ENCODE results near the gene CMSS1.
"Not testable (repeated sequence)": the region's sequence is repeated elsewhere in the genome, so short reads cannot be mapped to it uniquely, and the experiment has no call there.

The CMSS1 gene

GRCh38 chr3:99838755-99839154 lies 21.1 kb downstream of the CMSS1 start:
- no peak for DNase-seq (ENCODE audit: low spot score)
- H3K27ac ChIP-seq = no peak overlapping the region
- no peak for TF ChIP-seq CTCF (conservative IDR thresholded peaks at IDR 0.05; ENCODE audit: low read depth)
- POLR2A ChIA-PET (ENCODE audit: low non-redundant PET) = no interaction called here
- CTCF ChIA-PET = no interaction called here

- CTCF ChIA-PET = no interaction called here
- POLR2A ChIA-PET (ENCODE audit: low non-redundant PET) = no interaction called here
Measured at GRCh38 chr3:99839613-99840012, 22.0 kb downstream of the CMSS1 start.

GRCh38 chr3:99841949-99842348 lies 24.3 kb downstream of the CMSS1 start:
- DNase-seq (ENCODE audit: low spot score); H3K27ac ChIP-seq; CTCF ChIA-PET; POLR2A ChIA-PET (ENCODE audit: low non-redundant PET): not testable (repeated sequence)

More at GRCh38 chr3:99839613-99840012, 22.0 kb downstream of the CMSS1 start:
- DNase-seq (ENCODE audit: low spot score) = no peak
- TF ChIP-seq CTCF (conservative IDR thresholded peaks at IDR 0.05; ENCODE audit: low read depth) = no peak
- no peak overlapping the region for H3K27ac ChIP-seq

GRCh38 chr3:99842826-99843589 lies 25.3 kb downstream of the CMSS1 start:
- TF ChIP-seq CTCF (conservative IDR thresholded peaks at IDR 0.05; ENCODE audit: low read depth) = peak; percentile 72
- CTCF ChIA-PET = interaction anchor here (0.6 to 1.0 kb wide), 20 partner anchors 11 to 768 kb away, joined by 3 to 10 read pairs (median 3); no protein-coding TSS in a partner anchor
- DNase-seq (ENCODE audit: low spot score) = peak; percentile 48
- POLR2A ChIA-PET (ENCODE audit: low non-redundant PET) = no interaction called here
- no peak overlapping the region for H3K27ac ChIP-seq

- ChIA-PET CTCF (interaction anchor here (0.6 to 1.4 kb wide), 15 partner anchors 14 to 1253 kb away, joined by 3 to 12 read pairs (median 4); no protein-coding TSS in a partner anchor), POLR2A (ENCODE audit: low non-redundant PET) (no interaction called here)
- no peak for DNase-seq (ENCODE audit: low spot score)
- peak; percentile 19; the same call in 1 of the 2 replicates for TF ChIP-seq CTCF (conservative IDR thresholded peaks at IDR 0.05; ENCODE audit: low read depth)
- H3K27ac ChIP-seq = no peak overlapping the region
Measured at GRCh38 chr3:99843590-99844258, 26.1 kb downstream of the CMSS1 start.

- H3K27ac ChIP-seq = no peak overlapping the region
- ChIA-PET CTCF (no interaction called here), POLR2A (ENCODE audit: low non-redundant PET) (no interaction called here)
- no peak for DNase-seq (ENCODE audit: low spot score)
- no peak for TF ChIP-seq CTCF (conservative IDR thresholded peaks at IDR 0.05; ENCODE audit: low read depth)
Measured at GRCh38 chr3:99845331-99845730, 27.7 kb downstream of the CMSS1 start.

- H3K27ac ChIP-seq = no peak overlapping the region
- DNase-seq (ENCODE audit: low spot score) = no peak
- no peak for TF ChIP-seq CTCF (conservative IDR thresholded peaks at IDR 0.05; ENCODE audit: low read depth)
- POLR2A ChIA-PET (ENCODE audit: low non-redundant PET) = no interaction called here
- CTCF ChIA-PET = no interaction called here
Measured at GRCh38 chr3:99845999-99846398, 28.3 kb downstream of the CMSS1 start.

Measured in RWPE1 (cell line).